IPS-11a (cell line): Measurements from ENCODE around the gene NT5E.
A peak's percentile ranks its signal among the peaks of the same experiment; 100 is the strongest.
"Not testable (repeated sequence)": the region's sequence is repeated elsewhere in the genome, so short reads cannot be mapped to it uniquely, and the experiment has no call there.

ENCODE experiments used
- H3K4me3 ChIP-seq: one replicate; pipeline ENCODE4 v1.5.1; 2013; ENCODE audit warnings: low read depth, low read length, control low read depth

The NT5E gene

GRCh38 chr6:85449818-85450759, at the start of gene NT5E:
NT5E (plus strand) TSS chr6:85450083; CDS start chr6:85450140, 57 bp downstream.
- peak within 1 kb of the TSS; percentile 66 for H3K4me3 ChIP-seq

DNA sequence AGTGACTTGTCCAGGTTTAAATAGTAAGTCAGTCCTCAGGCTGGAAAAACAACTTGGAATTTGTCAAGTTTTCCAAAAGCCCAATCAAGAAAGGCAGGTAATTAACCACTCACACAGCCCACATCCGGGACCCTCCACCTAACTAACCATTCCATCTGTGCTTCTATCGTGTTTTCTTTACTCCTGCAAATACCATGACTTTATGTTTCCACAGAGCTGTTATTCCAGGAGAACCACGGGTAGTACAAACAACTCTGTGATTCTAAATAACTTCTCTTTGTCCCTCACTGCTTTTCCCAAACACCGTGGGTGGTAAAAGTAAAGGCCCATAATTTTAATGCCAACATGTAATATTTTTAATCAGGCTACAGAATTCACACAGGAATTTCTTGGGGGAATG, 49.6 kb upstream of the NT5E start:
- no peak overlapping the region for H3K4me3 ChIP-seq

DNA sequence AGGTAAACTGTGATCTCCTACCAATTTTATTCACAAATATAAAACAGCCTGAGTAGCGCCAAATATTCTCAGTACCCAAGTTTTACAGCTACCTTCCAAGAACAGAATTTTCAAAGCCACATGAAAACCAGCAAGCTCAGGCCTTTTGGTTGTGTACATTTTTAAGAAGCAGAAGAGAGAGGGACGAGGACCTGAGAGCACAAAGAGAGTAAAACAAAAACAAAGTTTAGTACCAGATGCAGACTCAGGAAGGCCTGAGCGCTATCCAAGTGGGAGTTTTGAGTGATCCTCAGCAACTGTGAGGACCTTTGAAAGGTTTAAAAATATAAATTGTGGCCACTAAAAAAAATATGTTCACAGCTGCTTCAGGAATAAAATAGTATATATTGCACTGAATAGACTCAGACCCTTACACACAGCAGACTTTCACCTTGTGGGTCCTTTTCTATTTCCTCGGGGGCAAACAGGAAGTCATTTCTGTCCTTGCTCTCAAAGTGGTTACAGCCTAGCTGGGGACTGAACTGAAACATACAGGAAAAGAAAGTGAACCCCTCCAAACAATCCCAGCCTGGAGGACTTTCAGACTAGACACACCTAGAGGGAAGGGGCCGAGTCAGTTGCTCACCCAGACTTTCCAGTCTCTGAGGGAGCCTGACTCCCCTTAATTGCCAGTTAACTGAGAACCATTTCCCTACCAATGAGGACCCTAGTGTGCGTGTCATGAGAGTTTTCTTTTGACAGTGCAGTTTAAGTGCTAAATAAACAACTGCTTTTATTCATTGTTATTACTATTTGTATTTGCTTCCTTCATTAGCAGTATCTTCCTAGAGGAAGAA, 48.5 kb upstream of the NT5E start:
- H3K4me3 ChIP-seq, result no peak overlapping the region

GRCh38 chr6:85402071-85402470, 47.8 kb upstream of the NT5E start:
- no peak overlapping the region for H3K4me3 ChIP-seq

DNA sequence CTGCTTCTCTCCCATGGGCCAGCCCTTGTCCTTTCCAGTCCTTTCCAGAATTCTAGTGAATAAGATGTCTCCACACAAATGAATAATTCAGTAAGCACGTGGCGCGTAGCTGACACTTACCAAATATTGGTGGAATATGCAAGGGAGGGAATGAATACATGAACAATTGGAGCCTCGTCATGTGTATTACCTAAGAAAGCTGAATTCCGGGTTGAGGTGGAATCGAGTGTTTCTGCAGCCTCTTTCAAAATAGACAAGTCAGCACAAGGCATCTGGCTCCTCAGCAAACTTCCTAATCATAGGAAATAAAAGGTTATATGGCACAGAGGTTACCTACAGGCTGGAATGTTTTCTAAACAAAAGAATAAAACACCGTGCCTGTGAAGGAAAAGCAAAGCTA, 47.0 kb upstream of the NT5E start:
- H3K4me3 ChIP-seq, result no peak overlapping the region

GRCh38 chr6:85403331-85404015, 46.4 kb upstream of the NT5E start:
- no peak overlapping the region for H3K4me3 ChIP-seq

DNA sequence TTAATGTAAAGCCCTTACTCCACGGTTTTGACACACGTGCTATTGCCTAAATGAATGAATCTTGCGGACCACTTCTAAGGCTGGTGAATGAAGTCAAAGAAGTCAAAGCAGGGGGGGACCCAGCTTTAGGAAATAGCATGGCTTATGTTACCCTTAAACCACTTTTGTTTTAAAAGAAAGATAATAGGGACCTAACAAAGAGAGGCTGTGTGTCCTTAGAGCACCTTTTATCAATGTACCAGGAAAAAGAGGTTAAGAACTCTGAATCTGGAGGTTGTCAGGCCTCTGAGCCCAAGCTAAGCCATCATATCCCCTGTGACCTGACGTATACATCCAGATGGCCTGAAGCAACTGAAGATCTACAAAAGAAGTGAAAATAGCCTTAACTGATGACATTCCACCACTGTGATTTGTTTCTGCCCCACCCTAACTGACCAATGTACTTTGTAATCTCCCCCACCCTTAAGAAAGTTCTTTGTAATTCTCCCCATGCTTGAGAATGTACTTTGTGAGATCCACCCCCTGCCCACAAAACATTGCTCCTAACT, 45.8 kb upstream of the NT5E start:
- not testable (repeated sequence) for H3K4me3 ChIP-seq

- H3K4me3 ChIP-seq, result no peak overlapping the region
Observed at GRCh38 chr6:85404564-85405174, 45.2 kb upstream of the NT5E start.

GRCh38 chr6:85405175-85405852, 44.6 kb upstream of the NT5E start:
- no peak overlapping the region for H3K4me3 ChIP-seq

DNA sequence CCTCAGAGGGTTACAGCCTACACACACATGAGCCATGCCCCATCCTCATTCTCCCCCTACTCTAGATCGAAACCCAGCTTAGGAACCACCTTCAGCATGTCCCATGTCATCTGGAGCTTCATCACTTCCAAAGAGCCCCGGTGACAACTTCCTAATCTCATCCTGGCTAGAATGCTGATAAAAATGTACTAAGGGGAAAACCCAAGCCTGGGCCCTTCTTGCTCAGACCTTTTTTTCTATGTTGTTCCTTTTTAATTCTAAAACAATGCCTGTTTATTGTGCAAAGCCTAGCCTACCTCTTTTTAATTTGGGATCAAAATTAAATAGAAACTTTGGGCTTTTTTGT, 44.1 kb upstream of the NT5E start:
- H3K4me3 ChIP-seq, result no peak overlapping the region

DNA sequence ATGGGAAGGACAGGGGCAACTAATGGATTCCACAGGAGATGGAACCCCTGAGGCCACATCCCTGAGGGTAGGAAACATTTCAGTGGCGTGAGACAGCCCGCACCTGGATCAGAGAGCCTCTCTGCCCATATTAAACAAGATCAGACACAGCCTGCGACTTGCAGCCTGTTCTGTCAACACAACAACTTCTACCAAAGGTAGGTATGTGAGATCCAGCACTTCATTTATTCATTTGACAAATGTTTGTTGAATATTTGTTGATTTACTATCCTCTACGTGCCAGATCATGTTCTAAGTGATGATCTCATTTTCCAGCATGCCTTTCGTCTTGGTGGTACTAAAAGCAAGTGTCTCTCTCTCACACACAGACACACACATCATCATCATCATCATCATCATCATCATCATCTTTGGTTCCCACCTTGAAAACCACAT, 43.2 kb upstream of the NT5E start:
- no peak overlapping the region for H3K4me3 ChIP-seq

- no peak overlapping the region for H3K4me3 ChIP-seq
Observed at GRCh38 chr6:85408039-85408438, 41.8 kb upstream of the NT5E start.

- no peak overlapping the region for H3K4me3 ChIP-seq
Observed at GRCh38 chr6:85412911-85413430, 36.9 kb upstream of the NT5E start.

GRCh38 chr6:85416049-85416448, 33.8 kb upstream of the NT5E start:
- H3K4me3 ChIP-seq, result no peak overlapping the region

- H3K4me3 ChIP-seq, result no peak overlapping the region
Observed at GRCh38 chr6:85416766-85417165, 33.1 kb upstream of the NT5E start.

DNA sequence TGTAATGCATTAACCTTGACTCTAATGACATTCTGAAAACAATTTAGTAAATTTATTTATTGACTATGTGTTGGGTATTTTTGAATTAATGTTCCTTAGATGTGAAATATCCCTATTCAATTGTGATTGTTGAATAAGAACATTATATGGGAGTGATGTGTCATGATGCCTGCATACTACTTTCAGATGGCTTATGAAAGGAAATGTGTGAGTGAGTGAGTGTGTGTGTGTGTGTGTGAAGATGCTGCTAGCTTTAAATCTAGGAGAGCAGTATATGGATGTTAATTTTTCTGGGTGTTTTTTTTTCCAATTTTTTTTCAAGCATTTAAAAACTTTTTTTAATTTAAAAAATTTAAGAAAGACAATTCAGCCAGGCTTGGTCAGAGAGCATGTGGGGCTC, 32.5 kb upstream of the NT5E start:
- no peak overlapping the region for H3K4me3 ChIP-seq

DNA sequence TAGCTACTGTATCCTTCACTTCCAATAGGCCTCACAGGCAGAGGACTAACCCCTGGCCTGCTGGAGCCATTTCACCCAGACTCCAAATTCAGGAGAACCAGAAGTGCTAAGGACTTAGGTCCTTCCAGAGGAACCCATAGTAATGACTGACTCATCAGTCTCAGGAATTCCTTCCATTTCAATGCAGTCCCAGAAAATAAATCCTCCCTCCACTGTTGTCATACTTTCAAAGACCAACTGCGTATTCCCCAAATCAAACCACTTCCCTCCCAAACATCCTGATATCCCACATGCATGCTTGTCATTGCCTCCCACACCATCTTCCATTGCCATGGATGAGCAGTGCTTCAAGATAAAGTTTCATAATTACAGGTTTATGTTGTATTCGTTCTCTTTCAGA, 31.8 kb upstream of the NT5E start:
- no peak overlapping the region for H3K4me3 ChIP-seq

DNA sequence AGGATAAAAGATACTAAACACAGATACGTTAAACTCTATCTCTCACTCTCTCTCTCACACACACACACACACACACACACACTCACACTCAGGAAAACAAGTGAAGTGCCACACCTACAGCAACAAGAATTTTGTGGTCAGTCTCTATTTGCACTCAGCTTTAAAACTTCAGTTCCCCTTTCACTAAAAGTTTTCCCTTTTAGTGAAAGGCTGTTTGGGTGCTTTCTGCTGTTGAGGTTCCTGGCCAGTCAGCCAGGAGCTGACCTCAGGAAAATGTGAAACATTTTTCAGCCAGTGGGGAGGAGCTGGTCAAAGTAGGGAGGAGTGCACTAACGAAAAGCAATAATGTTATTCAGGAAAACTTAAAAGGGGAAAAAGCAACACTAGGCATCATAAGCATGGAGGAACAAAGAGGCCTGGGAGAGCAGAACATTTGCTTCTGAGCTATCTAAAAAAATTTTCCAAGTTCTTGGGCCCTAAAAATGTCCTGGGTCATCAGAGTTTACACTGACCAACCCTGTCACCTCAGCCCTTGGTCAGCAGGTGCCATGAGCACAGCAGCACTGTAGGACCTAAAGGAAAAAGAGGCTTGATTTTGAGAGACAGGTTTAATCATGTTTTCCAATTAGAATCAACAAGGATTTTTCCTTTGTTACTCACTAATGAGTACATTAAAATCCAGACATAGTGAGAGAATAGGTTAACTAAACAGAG, 30.7 kb upstream of the NT5E start:
- H3K4me3 ChIP-seq, result no peak overlapping the region

DNA sequence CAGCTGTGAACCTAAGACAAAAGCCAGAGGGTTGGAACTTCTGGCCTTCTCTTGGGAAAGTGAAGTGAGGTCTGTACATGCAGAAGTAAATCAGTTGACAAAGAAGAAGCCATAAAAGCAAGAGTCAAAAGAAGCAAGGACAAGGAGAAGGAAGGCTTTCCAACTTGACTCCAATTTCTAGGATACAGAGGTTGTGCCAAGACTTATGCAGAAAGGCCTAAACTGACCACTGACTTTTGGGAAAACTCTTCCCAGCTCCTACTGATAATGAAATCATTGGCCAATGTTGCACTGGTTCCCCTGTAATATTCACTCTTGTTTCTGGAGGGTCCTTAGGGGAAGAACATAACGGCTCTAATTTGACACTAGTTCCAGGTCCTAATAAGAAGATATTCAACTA, 29.3 kb upstream of the NT5E start:
- no peak overlapping the region for H3K4me3 ChIP-seq
